AG09309 (cell line): ENCODE measurements around the gene DDX43.
"Not testable (repeated sequence)": the region's sequence is repeated elsewhere in the genome, so short reads cannot be mapped to it uniquely, and the experiment has no call there.

ENCODE experiments used
- DNase-seq: peaks from one replicate; pipeline ENCODE4 v3.0.0-alpha.2; 2010; ENCODE audit warnings: low read depth
- H3K4me3 ChIP-seq: 2 replicates; pipeline ENCODE4 v1.5.1; 2011; ENCODE audit warnings: mild to moderate bottlenecking, low read depth, low read length, moderate library complexity; ENCODE audit not compliant: control insufficient read depth
- CTCF ChIP-seq: IDR thresholded peaks from 2 replicates; pipeline ENCODE4 v1.5.1; 2011; ENCODE audit warnings: mild to moderate bottlenecking, low read depth, low read length, inconsistent platforms; ENCODE audit not compliant: insufficient read depth, control insufficient read depth; ENCODE audit errors: missing control alignments

DDX43 gene

GRCh38 chr6:73451223-73452106, 56.8 kb downstream of the DDX43 start:
- no peak for DNase-seq
- H3K4me3 ChIP-seq, result peak overlapping the region; percentile 67
- no peak for TF ChIP-seq CTCF

- DNase-seq, result peak; percentile 25
- peak within 1 kb of the TSS; percentile 67 for H3K4me3 ChIP-seq
- TF ChIP-seq CTCF, result no peak
Observed at GRCh38 chr6:73452107-73452461, 57.5 kb downstream of the DDX43 start, which contains the start of gene CGAS. TSS of gene CGAS (minus strand) at chr6:73452297. CDS start at chr6:73452181, 116 bp downstream.

- H3K4me3 ChIP-seq, result no peak overlapping the region
- no peak for TF ChIP-seq CTCF
- peak; percentile 33 for DNase-seq
Observed at GRCh38 chr6:73455865-73456629, 61.4 kb downstream of the DDX43 start.

GRCh38 chr6:73459474-73459873, 64.8 kb downstream of the DDX43 start:
- not testable (repeated sequence) for DNase-seq, H3K4me3 ChIP-seq

GRCh38 chr6:73460056-73460455, 65.4 kb downstream of the DDX43 start:
- no peak for DNase-seq
- no peak for TF ChIP-seq CTCF
- no peak overlapping the region for H3K4me3 ChIP-seq

- H3K4me3 ChIP-seq, result peak within 1 kb of the TSS; percentile 86
- TF ChIP-seq CTCF, result no peak
Observed at GRCh38 chr6:73461537-73462350, 67.1 kb downstream of the DDX43 start, which contains the start of gene MTO1. TSS of gene MTO1 (plus strand) at chr6:73461737. CDS start at chr6:73461855, 118 bp downstream.

More at GRCh38 chr6:73461537-73462350, 67.1 kb downstream of the DDX43 start, which contains the start of gene MTO1:
- peak; percentile 59 for DNase-seq
